Activated CD4-positive, alpha-beta T cell treated with anti-CD3 and anti-CD28 coated beads, Interleukin-2, amount 50 U/mL, for 48 hours (primary cell): ENCODE measurements around the gene NKX1-2.

Experiments
- DNase-seq, 2 experiments: peaks; one replicate each; pipeline ENCODE4 v3.0.0-alpha.2; 2020

The NKX1-2 gene

GRCh38 chr10:124414076-124414475 lies 35.8 kb downstream of the NKX1-2 start:
- DNase-seq: no peak

DNA sequence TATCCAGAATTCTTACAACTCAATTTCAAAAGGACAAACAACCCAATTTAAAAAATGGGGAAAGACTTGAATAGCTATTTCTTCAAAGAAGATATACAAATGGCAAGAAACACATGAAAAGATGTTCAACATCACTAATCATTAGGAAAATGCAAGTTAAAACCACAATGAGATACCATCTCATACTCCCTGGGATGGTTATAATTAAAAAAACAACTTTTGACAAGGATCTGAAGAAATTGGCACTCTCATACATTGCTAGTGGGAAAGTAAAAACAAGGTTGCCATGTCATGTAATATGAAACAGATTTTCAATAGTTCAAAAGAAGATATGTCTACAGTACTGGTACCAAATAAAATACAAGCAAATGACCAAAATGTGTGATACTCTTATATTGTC lies 40.1 kb downstream of the NKX1-2 start:
- DNase-seq: no peak

DNA sequence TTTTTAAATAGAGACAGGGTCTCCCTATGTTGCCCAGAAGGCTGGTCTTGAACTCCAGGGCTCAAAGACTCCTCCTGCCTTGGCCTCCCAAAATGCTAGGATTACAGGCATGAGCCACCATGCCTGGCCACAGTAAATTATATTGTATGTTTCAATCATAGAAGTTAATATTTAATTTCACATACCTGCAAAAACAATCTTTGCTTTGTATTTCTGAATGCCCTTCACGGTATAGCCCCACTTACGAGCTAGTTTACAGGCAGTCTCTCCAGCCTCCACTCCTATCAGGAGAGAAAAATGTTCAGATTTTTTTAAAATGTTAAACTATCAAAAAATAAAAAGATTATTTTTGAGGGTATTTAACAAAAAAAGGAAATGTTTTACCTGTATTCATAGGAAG lies 41.5 kb downstream of the NKX1-2 start:
- no peak for DNase-seq

- no peak for DNase-seq
Measured at GRCh38 chr10:124407456-124407855, 42.4 kb downstream of the NKX1-2 start.

DNA sequence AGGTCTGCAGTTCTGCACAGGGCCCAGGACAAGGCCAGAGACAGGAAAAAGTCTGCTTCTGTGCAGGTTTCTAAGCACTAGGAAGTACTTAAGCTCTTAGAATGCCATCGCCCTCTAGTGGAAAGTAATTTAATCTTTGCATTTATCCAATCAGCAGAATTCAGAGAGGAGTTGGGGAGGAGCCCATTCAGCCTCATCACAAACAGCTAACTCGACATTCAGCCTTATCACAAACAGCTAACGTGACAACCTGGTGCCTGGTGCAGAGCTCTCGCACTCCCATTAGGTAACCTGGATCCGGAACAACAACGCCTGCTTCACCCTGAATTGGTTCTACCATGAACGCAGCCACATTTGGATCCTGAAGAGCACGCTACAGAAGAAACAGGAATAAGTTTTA lies 46.3 kb downstream of the NKX1-2 start:
- DNase-seq: peak in 1 of 2 experiments; percentile 6

- no peak for DNase-seq
Measured at GRCh38 chr10:124402273-124402672, 47.6 kb downstream of the NKX1-2 start.

DNA sequence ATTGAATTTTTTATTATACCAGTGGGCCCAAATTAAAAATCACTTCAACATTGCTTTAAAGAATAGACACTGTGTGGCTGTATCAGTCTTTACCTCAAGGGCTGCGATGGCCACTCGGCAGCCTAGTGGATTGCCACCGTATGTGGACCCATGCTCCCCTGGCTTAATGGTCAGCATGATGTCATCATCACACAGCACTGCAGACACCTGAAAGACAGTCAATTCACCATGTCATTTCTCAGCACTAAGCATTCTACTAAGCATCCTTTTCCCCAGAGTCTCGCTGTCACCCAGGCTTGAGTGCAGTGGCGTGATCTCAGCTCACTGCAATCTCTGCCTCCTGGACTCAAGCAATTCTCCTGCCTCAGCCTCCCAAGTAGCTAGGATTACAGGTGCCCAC lies 48.2 kb downstream of the NKX1-2 start:
- no peak for DNase-seq
